ENCODE data around the gene GPHB5.
A peak's percentile ranks its signal among the peaks of the same experiment; 100 is the strongest.
"Not testable (repeated sequence)": the region's sequence is repeated elsewhere in the genome, so short reads cannot be mapped to it uniquely, and the experiment has no call there.

The GPHB5 gene

GRCh38 chr14:63295231-63295685, 23.5 kb downstream of the GPHB5 start:
- no peak for DNase-seq (ENCODE audit: low read depth)

GRCh38 chr14:63292805-63293204, 25.9 kb downstream of the GPHB5 start:
- DNase-seq (ENCODE audit: low read depth) = no peak

- no peak for DNase-seq (ENCODE audit: low read depth)
These were observed 27.8 kb downstream of the GPHB5 start for GRCh38 chr14:63290741-63291430.

- DNase-seq (ENCODE audit: low read depth) = no peak
These were observed 29.9 kb downstream of the GPHB5 start for GRCh38 chr14:63288853-63289252.

GRCh38 chr14:63287666-63288483, 30.9 kb downstream of the GPHB5 start:
- DNase-seq (ENCODE audit: low read depth) = no peak

GRCh38 chr14:63286071-63286470, 32.7 kb downstream of the GPHB5 start:
- DNase-seq (ENCODE audit: low read depth) = no peak

- no peak for DNase-seq (ENCODE audit: low read depth)
These were observed 34.9 kb downstream of the GPHB5 start for GRCh38 chr14:63283884-63284248.

GRCh38 chr14:63282997-63283883, 35.5 kb downstream of the GPHB5 start:
- DNase-seq (ENCODE audit: low read depth) = no peak

GRCh38 chr14:63279933-63280332, 38.8 kb downstream of the GPHB5 start:
- not testable (repeated sequence) for DNase-seq (ENCODE audit: low read depth)

- no peak for DNase-seq (ENCODE audit: low read depth)
These were observed 41.0 kb downstream of the GPHB5 start for GRCh38 chr14:63277591-63278183.

- DNase-seq (ENCODE audit: low read depth) = peak; percentile 26
These were observed 42.0 kb downstream of the GPHB5 start for GRCh38 chr14:63276492-63277342.

GRCh38 chr14:63276016-63276415, 42.7 kb downstream of the GPHB5 start:
- no peak for DNase-seq (ENCODE audit: low read depth)

- no peak for DNase-seq (ENCODE audit: low read depth)
These were observed 43.1 kb downstream of the GPHB5 start for GRCh38 chr14:63275611-63276010.

- no peak for DNase-seq (ENCODE audit: low read depth)
These were observed 44.7 kb downstream of the GPHB5 start for GRCh38 chr14:63273717-63274655.

GRCh38 chr14:63273129-63273528, 45.6 kb downstream of the GPHB5 start:
- DNase-seq (ENCODE audit: low read depth) = no peak

- no peak for DNase-seq (ENCODE audit: low read depth)
These were observed 49.0 kb downstream of the GPHB5 start for GRCh38 chr14:63269561-63270225.

GRCh38 chr14:63268771-63269170, 50.0 kb downstream of the GPHB5 start:
- no peak for DNase-seq (ENCODE audit: low read depth)

GRCh38 chr14:63267171-63267570, 51.6 kb downstream of the GPHB5 start:
- DNase-seq (ENCODE audit: low read depth) = no peak

- no peak for DNase-seq (ENCODE audit: low read depth)
These were observed 52.6 kb downstream of the GPHB5 start for GRCh38 chr14:63266106-63266505.
